ENCODE measurements around the gene OXTR.

OXTR gene

GRCh38 chr3:8802256-8802655 is 32.8 kb upstream of the OXTR start:
- peaks cover 14% of the 10 kb centered on the region for H3K9me3 Mint-ChIP-seq
- H3K27me3 Mint-ChIP-seq (ENCODE audit: low read depth, poor library complexity), result peaks cover 3% of the 10 kb centered on the region
- no peaks in the 10 kb centered on the region for H3K4me1 Mint-ChIP-seq

GRCh38 chr3:8800016-8800415 is 30.6 kb upstream of the OXTR start:
- peaks cover 4% of the 10 kb centered on the region for H3K36me3 Mint-ChIP-seq (ENCODE audit: low read depth)
- peaks cover 14% of the 10 kb centered on the region for H3K9me3 Mint-ChIP-seq
- TF ChIP-seq CTCF (IDR thresholded peaks at IDR 0.05), result no peak
- H3K27me3 Mint-ChIP-seq (ENCODE audit: low read depth, poor library complexity), result peaks cover 3% of the 10 kb centered on the region
- H3K4me1 Mint-ChIP-seq, result no peaks in the 10 kb centered on the region
- no peak overlapping the region for H3K27ac Mint-ChIP-seq
- DNase-seq, result no peak
- H3K4me3 Mint-ChIP-seq, result no peak overlapping the region

More at GRCh38 chr3:8802256-8802655, 32.8 kb upstream of the OXTR start:
- Mint-ChIP-seq H3K27ac (no peak overlapping the region), H3K36me3 (ENCODE audit: low read depth) (peaks cover 4% of the 10 kb centered on the region), H3K4me3 (no peak overlapping the region)
- DNase-seq, result no peak
- TF ChIP-seq CTCF (IDR thresholded peaks at IDR 0.05), result no peak

GRCh38 chr3:8794247-8794646 is 24.8 kb upstream of the OXTR start:
- H3K36me3 Mint-ChIP-seq (ENCODE audit: low read depth), result no peaks in the 10 kb centered on the region
- no peaks in the 10 kb centered on the region for H3K4me1 Mint-ChIP-seq
- no peak for TF ChIP-seq CTCF (IDR thresholded peaks at IDR 0.05)
- H3K27ac Mint-ChIP-seq, result no peak overlapping the region
- no peak for DNase-seq
- no peak overlapping the region for H3K4me3 Mint-ChIP-seq
- peaks cover 5% of the 10 kb centered on the region for H3K9me3 Mint-ChIP-seq
- H3K27me3 Mint-ChIP-seq (ENCODE audit: low read depth, poor library complexity), result peaks cover 3% of the 10 kb centered on the region

GRCh38 chr3:8793242-8793641 is 23.8 kb upstream of the OXTR start:
- no peak for TF ChIP-seq CTCF (IDR thresholded peaks at IDR 0.05)
- Mint-ChIP-seq H3K27ac (no peak overlapping the region), H3K4me3 (no peak overlapping the region), H3K4me1 (no peaks in the 10 kb centered on the region), H3K9me3 (peaks cover 13% of the 10 kb centered on the region), H3K36me3 (ENCODE audit: low read depth) (no peaks in the 10 kb centered on the region), H3K27me3 (ENCODE audit: low read depth, poor library complexity) (peaks cover 3% of the 10 kb centered on the region)
- no peak for DNase-seq

- Mint-ChIP-seq H3K27me3 (ENCODE audit: low read depth, poor library complexity) (peaks cover under 1% of the 10 kb centered on the region), H3K27ac (no peak overlapping the region), H3K9me3 (peaks cover 16% of the 10 kb centered on the region), H3K4me3 (no peak overlapping the region), H3K4me1 (no peaks in the 10 kb centered on the region), H3K36me3 (ENCODE audit: low read depth) (no peaks in the 10 kb centered on the region)
- no peak for DNase-seq
- TF ChIP-seq CTCF (IDR thresholded peaks at IDR 0.05), result no peak
Observed at GRCh38 chr3:8790529-8790928, 21.1 kb upstream of the OXTR start.

GRCh38 chr3:8784676-8785435 is 15.4 kb upstream of the OXTR start:
- H3K27me3 Mint-ChIP-seq (ENCODE audit: low read depth, poor library complexity), result no peaks in the 10 kb centered on the region
- H3K9me3 Mint-ChIP-seq, result peaks cover 16% of the 10 kb centered on the region
- DNase-seq, result no peak
- no peaks in the 10 kb centered on the region for H3K36me3 Mint-ChIP-seq (ENCODE audit: low read depth)
- no peak overlapping the region for H3K4me3 Mint-ChIP-seq
- no peaks in the 10 kb centered on the region for H3K4me1 Mint-ChIP-seq
- TF ChIP-seq CTCF (IDR thresholded peaks at IDR 0.05), result no peak
- H3K27ac Mint-ChIP-seq, result no peak overlapping the region

All from nephron progenitor cell (in vitro differentiated cells).